DND-41 (cell line): ENCODE results near the gene PPP1R14C.

Experiments used
- ATAC-seq: fragments of 200-7000 bp; cut with Tn5 transposase; 3 replicates; pipeline ENCODE4 v1.9.1; 2021; ENCODE audit warnings: low read depth; ENCODE audit not compliant: insufficient read depth
- DNase-seq: peaks from one replicate; pipeline ENCODE4 v3.0.0-alpha.2; 2020
- H2AFZ ChIP-seq: 2 replicates; pipeline ENCODE4 v1.6.0; 2012; ENCODE audit warnings: low read depth, low read length
- H3K27ac ChIP-seq: 2 replicates; pipeline ENCODE4 v1.5.1; 2012; ENCODE audit warnings: low read length, inconsistent platforms
- H3K27me3 ChIP-seq: fragments of 200-600 bp; sonication (generic); 2 replicates; pipeline ENCODE4 v1.6.0; 2012; ENCODE audit warnings: low read length, mild to moderate bottlenecking, inconsistent platforms; ENCODE audit not compliant: insufficient read depth, poor library complexity
- H3K36me3 ChIP-seq: 2 replicates; pipeline ENCODE4 v1.5.1; 2012; ENCODE audit warnings: low read length, inconsistent platforms; ENCODE audit not compliant: insufficient read depth
- H3K4me1 ChIP-seq: 2 replicates; pipeline ENCODE4 v1.5.1; 2012; ENCODE audit warnings: mild to moderate bottlenecking, low read length; ENCODE audit not compliant: insufficient read depth
- H3K4me2 ChIP-seq: 2 replicates; pipeline ENCODE4 v1.6.0; 2012; ENCODE audit warnings: mild to moderate bottlenecking, moderate library complexity, low read length, inconsistent platforms; ENCODE audit not compliant: insufficient read depth
- H3K4me3 ChIP-seq, 2 experiments: fragments of 200-600 bp in 1 of 2; shearing (Covaris generic) in 1 of 2; 2 replicates each; pipeline ENCODE4 v1.5.1; 2012 to 2016; ENCODE audit warnings: inconsistent platforms in 2 of 2, low read length in 2 of 2, mild to moderate bottlenecking in 2 of 2, low read depth in 1 of 2, moderate library complexity in 1 of 2
- H3K79me2 ChIP-seq: 2 replicates; pipeline ENCODE4 v1.6.0; 2012; ENCODE audit warnings: low read length, inconsistent platforms; ENCODE audit not compliant: insufficient read depth
- H3K9ac ChIP-seq: 2 replicates; pipeline ENCODE4 v1.6.0; 2012; ENCODE audit warnings: low read depth, mild to moderate bottlenecking, inconsistent platforms, low read length, moderate library complexity
- H3K9me3 ChIP-seq: 2 replicates; pipeline ENCODE4 v1.5.1; 2012; ENCODE audit warnings: low read length, moderate library complexity, mild to moderate bottlenecking, inconsistent platforms; ENCODE audit not compliant: insufficient read depth, severe bottlenecking
- H4K20me1 ChIP-seq: 2 replicates; pipeline ENCODE4 v1.6.0; 2012; ENCODE audit warnings: low read length; ENCODE audit not compliant: insufficient read depth
- CTCF ChIP-seq: IDR thresholded peaks from 2 replicates; pipeline ENCODE4 v1.5.1; 2012; ENCODE audit warnings: borderline replicate concordance, low read length, moderate library complexity, mild to moderate bottlenecking; ENCODE audit not compliant: poor library complexity, severe bottlenecking; ENCODE audit errors: extremely low read depth
- EZH2 ChIP-seq: IDR thresholded peaks from 3 replicates; pipeline ENCODE4 v1.6.1; 2012; ENCODE audit warnings: borderline replicate concordance, low read depth, mild to moderate bottlenecking, moderate library complexity, low read length, inconsistent platforms; ENCODE audit not compliant: severe bottlenecking

The PPP1R14C gene

DNA sequence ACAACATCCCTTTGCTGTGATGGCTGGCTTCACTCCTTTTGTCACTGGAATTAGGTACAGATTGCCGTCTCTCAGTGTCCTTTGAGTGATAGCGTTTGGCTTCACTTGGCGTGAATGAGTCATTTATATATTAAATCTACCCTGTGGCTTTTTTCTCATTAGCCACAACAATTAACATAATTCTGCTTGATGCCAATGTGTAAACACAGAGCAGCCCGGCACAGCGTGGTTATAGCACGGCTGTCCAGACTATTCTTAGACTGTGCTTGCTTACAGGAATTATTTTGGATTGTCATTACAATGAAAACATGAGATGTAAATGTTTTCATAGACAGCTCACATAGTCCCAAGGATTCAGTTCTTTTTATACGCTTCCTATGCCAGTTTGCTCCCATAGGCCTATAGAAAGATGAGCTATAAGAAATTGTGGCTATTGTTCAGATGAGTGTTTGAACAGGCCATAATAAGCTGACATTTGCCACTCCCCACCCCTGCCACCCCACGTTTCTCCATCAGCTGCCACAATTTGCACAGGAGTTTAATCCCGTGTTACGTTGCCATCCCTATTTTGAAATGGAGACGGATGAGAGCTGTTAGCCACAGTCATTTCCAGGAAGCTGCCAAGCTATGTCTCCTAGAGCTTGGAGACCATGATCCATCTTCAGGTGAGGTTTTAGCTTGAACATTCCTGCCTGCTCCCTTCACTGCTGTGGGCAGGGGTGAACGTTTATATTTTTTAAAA, 65.9 kb downstream of the PPP1R14C start:
- Histone ChIP-seq H3K9ac (no peak overlapping the region), H3K4me1 (no peaks in the 10 kb centered on the region), H2AFZ (no peak overlapping the region), H3K9me3 (no peaks in the 10 kb centered on the region), H3K4me3 (no peak overlapping the region), H3K79me2 (no peaks in the 10 kb centered on the region), H4K20me1 (peaks cover 2% of the 10 kb centered on the region; the same call in 1 of the 2 replicates), H3K4me2 (no peak overlapping the region), H3K27me3 (no peaks in the 10 kb centered on the region), H3K36me3 (no peaks in the 10 kb centered on the region), H3K27ac (no peak overlapping the region)
- no peak for DNase-seq
- TF ChIP-seq EZH2: no peak
- no peak for TF ChIP-seq CTCF
- ATAC-seq: no peak

GRCh38 chr6:150209415-150209814, 66.6 kb downstream of the PPP1R14C start:
- Histone ChIP-seq H3K4me3 (no peak overlapping the region), H3K27ac (no peak overlapping the region), H3K79me2 (no peaks in the 10 kb centered on the region), H4K20me1 (no peaks in the 10 kb centered on the region), H3K4me2 (no peak overlapping the region), H3K9ac (no peak overlapping the region), H3K9me3 (no peaks in the 10 kb centered on the region), H2AFZ (no peak overlapping the region), H3K27me3 (peaks cover 1% of the 10 kb centered on the region), H3K36me3 (no peaks in the 10 kb centered on the region), H3K4me1 (no peaks in the 10 kb centered on the region)
- ATAC-seq: no peak
- no peak for TF ChIP-seq CTCF
- no peak for TF ChIP-seq EZH2
- DNase-seq: no peak

DNA sequence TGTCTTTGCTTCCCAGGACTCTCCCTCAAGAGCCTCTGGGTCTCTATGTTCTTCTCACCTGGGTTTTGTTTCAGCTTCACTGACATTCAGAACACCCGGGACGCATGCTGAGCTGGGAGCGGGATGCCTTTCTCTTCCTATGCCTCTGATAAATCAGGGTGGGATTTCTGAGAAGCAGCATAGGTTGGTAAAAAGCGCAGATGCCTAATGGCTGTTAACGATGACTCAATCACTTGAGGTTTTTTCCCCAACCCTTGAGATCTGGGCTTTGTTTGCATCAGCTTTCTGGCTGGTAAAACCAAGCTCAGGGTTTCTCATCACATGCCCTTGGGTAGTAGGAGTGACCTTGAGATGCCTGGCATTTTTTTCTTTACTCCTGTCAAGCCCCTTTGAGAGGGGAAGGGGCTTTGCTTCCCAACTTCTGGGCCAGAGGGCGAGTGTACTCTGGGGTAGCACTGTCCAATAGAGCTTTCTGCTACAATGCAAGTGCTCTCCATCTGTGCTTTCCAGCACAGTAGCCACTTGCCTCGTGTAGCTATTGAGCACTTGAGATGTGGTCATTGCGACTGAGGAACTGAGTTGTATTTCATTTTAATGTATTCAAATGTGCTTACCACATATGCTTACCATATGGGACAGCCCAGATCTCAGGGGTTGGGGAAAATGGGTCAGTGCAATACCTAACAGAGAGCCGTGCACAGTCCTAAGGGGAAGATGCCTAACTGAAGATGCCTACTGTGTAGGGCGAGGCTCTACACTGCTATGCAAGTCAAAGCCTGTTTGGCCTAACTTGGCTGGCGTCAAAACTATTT, 69.1 kb downstream of the PPP1R14C start:
- Histone ChIP-seq H3K9ac (no peak overlapping the region), H3K4me1 (no peaks in the 10 kb centered on the region), H3K4me2 (no peak overlapping the region), H3K27ac (no peak overlapping the region), H3K9me3 (no peaks in the 10 kb centered on the region), H3K36me3 (no peaks in the 10 kb centered on the region), H2AFZ (no peak overlapping the region), H3K27me3 (peaks cover 2% of the 10 kb centered on the region), H4K20me1 (no peaks in the 10 kb centered on the region), H3K79me2 (no peaks in the 10 kb centered on the region), H3K4me3 (no peak overlapping the region)
- DNase-seq (no peak), ATAC-seq (0 out of 3 replicates have a peak, but pooled peaks have one; percentile 39)
- no peak for TF ChIP-seq EZH2
- no peak for TF ChIP-seq CTCF
